ENCODE data around the gene IMMP2L. TPM values are rescaled to one million over a fixed set of nuclear protein-coding genes. Genes with fewer than 3 reads are reported as not detected.

The IMMP2L gene
- total and polyA plus RNA-seq, 2 of the 13 experiments (the other 11 are each of a cell fraction or from before 2014, with no cell fraction given), result 7.8 to 16.9 TPM

- H2AFZ ChIP-seq (ENCODE audit: low read length), result no peak overlapping the region
- no TSS peak for BruUV-seq (replicated peaks)
- no peaks in the 10 kb centered on the region for H4K20me1 ChIP-seq (ENCODE audit: insufficient read depth, low read length)
- WGBS (ENCODE audit: low lambda C conversion rate), result 30% methylated on average over 4 of the region's 4 CpGs
- TF ChIP-seq TCF7 (IDR thresholded peaks at IDR 0.05; ENCODE audit: low read depth) (no peak), ZNF670 (CRISPR knock-in tag; IDR thresholded peaks at IDR 0.05; ENCODE audit: borderline replicate concordance) (no peak)
- ChIA-PET CTCF (ENCODE audit: low intra/inter-chr PET ratio, low total read pairs) (no interaction called here), POLR2A (no interaction called here)
- H3K79me2 ChIP-seq (ENCODE audit: insufficient read depth, low read length), result no peaks in the 10 kb centered on the region
- no peaks in the 10 kb centered on the region for H3K4me1 ChIP-seq (ENCODE audit: insufficient read depth, low read length)
- H3K27ac ChIP-seq (ENCODE audit: extremely low read length, insufficient read depth, low read length), result no peak overlapping the region
- no peaks in the 10 kb centered on the region for H3K36me3 ChIP-seq (replicated peaks in 1 of 2; ENCODE audit: control insufficient read depth in 1 of 2, insufficient read depth in 2 of 2, low read length in 2 of 2)
- no peaks in the 10 kb centered on the region for H3K9me3 ChIP-seq (ENCODE audit: low read length)
- in situ Hi-C loops (cut with HindIII; ENCODE audit: extremely low pct_ligation_motif_present, low pct_unique_long_range_greater_than_20kb), result no loop called here
- FAIRE-seq (no peak), DNase-seq (ENCODE audit: low spot score) (no peak), ATAC-seq (no peak)
- no peak overlapping the region for H3K4me2 ChIP-seq (ENCODE audit: low read depth, low read length)
- intact Hi-C loops (cut with micrococcal nuclease; ENCODE audit: unreplicated experiment), result no loop called here
- no peaks in the 10 kb centered on the region for H3K27me3 ChIP-seq (ENCODE audit: control insufficient read depth in 1 of 2, insufficient read depth in 2 of 2, low read length in 2 of 2)
- H3K4me3 ChIP-seq (replicated peaks in 1 of 3; ENCODE audit: insufficient read depth in 1 of 3, low read depth in 2 of 3, low read length in 3 of 3), result no peak overlapping the region
- no peak overlapping the region for H3K9ac ChIP-seq (ENCODE audit: insufficient read depth, low read depth, low read length)
Measured at GRCh38 chr7:110759069-110759468, 803.2 kb downstream of the IMMP2L start.

GRCh38 chr7:110754649-110755048 lies 807.6 kb downstream of the IMMP2L start:
- Histone ChIP-seq H3K79me2 (ENCODE audit: insufficient read depth, low read length) (no peaks in the 10 kb centered on the region), H3K4me3 (replicated peaks in 1 of 3; ENCODE audit: insufficient read depth in 1 of 3, low read depth in 2 of 3, low read length in 3 of 3) (no peak overlapping the region), H2AFZ (ENCODE audit: low read length) (no peak overlapping the region), H4K20me1 (ENCODE audit: insufficient read depth, low read length) (no peaks in the 10 kb centered on the region), H3K36me3 (replicated peaks in 1 of 2; ENCODE audit: control insufficient read depth in 1 of 2, insufficient read depth in 2 of 2, low read length in 2 of 2) (no peaks in the 10 kb centered on the region), H3K4me2 (ENCODE audit: low read depth, low read length) (no peak overlapping the region), H3K27ac (ENCODE audit: extremely low read length, insufficient read depth, low read length) (no peak overlapping the region), H3K9ac (ENCODE audit: insufficient read depth, low read depth, low read length) (no peak overlapping the region), H3K9me3 (ENCODE audit: low read length) (no peaks in the 10 kb centered on the region), H3K27me3 (ENCODE audit: control insufficient read depth in 1 of 2, insufficient read depth in 2 of 2, low read length in 2 of 2) (no peaks in the 10 kb centered on the region), H3K4me1 (ENCODE audit: insufficient read depth, low read length) (no peaks in the 10 kb centered on the region)
- intact Hi-C loops (cut with micrococcal nuclease; ENCODE audit: unreplicated experiment), result no loop called here
- 20% methylated on average over 4 of the region's 4 CpGs for WGBS (ENCODE audit: low lambda C conversion rate)
- no peak for ATAC-seq
- CTCF ChIA-PET (ENCODE audit: low intra/inter-chr PET ratio, low total read pairs), result no interaction called here
- no TSS peak for BruUV-seq (replicated peaks)
- DNase-seq (ENCODE audit: low spot score), result no peak
- FAIRE-seq, result no peak
- in situ Hi-C loops (cut with HindIII; ENCODE audit: extremely low pct_ligation_motif_present, low pct_unique_long_range_greater_than_20kb), result no loop called here
- POLR2A ChIA-PET, result no interaction called here
- TF ChIP-seq HDAC6 (IDR thresholded peaks at IDR 0.05; ENCODE audit: low read depth, low read length) (no peak), KLF11 (CRISPR knock-in tag; IDR thresholded peaks at IDR 0.05) (no peak), ZNF318 (CRISPR knock-in tag; IDR thresholded peaks at IDR 0.05) (no peak)

All from HepG2 (cell line).